Osteoblast (primary cell): Measurements from ENCODE around the gene FANCI. TPM values are rescaled to one million over a fixed set of nuclear protein-coding genes. Genes with fewer than 3 reads are reported as not detected.
"Not testable (repeated sequence)": the region's sequence is repeated elsewhere in the genome, so short reads cannot be mapped to it uniquely, and the experiment has no call there.

Experiments used
- DNase-seq: peaks from one replicate; pipeline ENCODE4 v3.0.0; 2011; ENCODE audit warnings: low spot score, mixed read lengths; ENCODE audit not compliant: insufficient read length; ENCODE audit errors: missing footprints
- H2AFZ ChIP-seq: 2 replicates; pipeline ENCODE4 v1.6.0; 2011; ENCODE audit warnings: mild to moderate bottlenecking, low read length
- H3K27ac ChIP-seq: 2 replicates; pipeline ENCODE4 v1.5.1; 2011; ENCODE audit warnings: mild to moderate bottlenecking, low read depth, low read length, moderate library complexity
- H3K27me3 ChIP-seq: 2 replicates; pipeline ENCODE4 v1.6.0; 2012; ENCODE audit warnings: mild to moderate bottlenecking, control low read depth, inconsistent platforms, low read length, moderate library complexity; ENCODE audit not compliant: insufficient read depth
- H3K36me3 ChIP-seq: 2 replicates; pipeline ENCODE4 v1.5.1; 2011; ENCODE audit warnings: mild to moderate bottlenecking, low read length, control low read depth, moderate library complexity; ENCODE audit not compliant: insufficient read depth
- H3K4me1 ChIP-seq: 2 replicates; pipeline ENCODE4 v1.5.1; 2011; ENCODE audit warnings: mild to moderate bottlenecking, low read length, control low read depth, moderate library complexity; ENCODE audit not compliant: insufficient read depth
- H3K4me2 ChIP-seq: 2 replicates; pipeline ENCODE4 v1.6.0; 2011; ENCODE audit warnings: mild to moderate bottlenecking, low read length; ENCODE audit not compliant: insufficient read depth
- H3K4me3 ChIP-seq: fragments of 200-600 bp; sonication (generic); 3 replicates; pipeline ENCODE4 v1.5.1; 2012; ENCODE audit warnings: mild to moderate bottlenecking, low read length, inconsistent platforms; ENCODE audit not compliant: insufficient read depth
- H3K79me2 ChIP-seq: 2 replicates; pipeline ENCODE4 v1.6.0; 2012; ENCODE audit warnings: mild to moderate bottlenecking, low read length, control low read depth, inconsistent platforms; ENCODE audit not compliant: insufficient read depth
- H3K9me3 ChIP-seq: 2 replicates; pipeline ENCODE4 v1.5.1; 2011; ENCODE audit warnings: low read depth, low read length, control low read depth
- H4K20me1 ChIP-seq: 2 replicates; pipeline ENCODE4 v1.6.0; 2012; ENCODE audit warnings: mild to moderate bottlenecking, low read length, control low read depth; ENCODE audit not compliant: insufficient read depth
- total RNA-seq: library from RNA; depleted of rRNA; stranded (reverse); fragments of >200 nt; gene quantifications from 2 replicates; pipeline ENCODE4 v1.2.3, GENCODE V29; 2012
- TF ChIP-seq, protein P1 (sequence below): IDR thresholded peaks from 2 replicates; pipeline ENCODE4 v1.5.1; 2011; ENCODE audit warnings: mild to moderate bottlenecking, low read depth, low read length, moderate library complexity; ENCODE audit errors: extremely low read depth

Gene FANCI
- total RNA-seq, 1 donor, result 59.4 TPM

DNA sequence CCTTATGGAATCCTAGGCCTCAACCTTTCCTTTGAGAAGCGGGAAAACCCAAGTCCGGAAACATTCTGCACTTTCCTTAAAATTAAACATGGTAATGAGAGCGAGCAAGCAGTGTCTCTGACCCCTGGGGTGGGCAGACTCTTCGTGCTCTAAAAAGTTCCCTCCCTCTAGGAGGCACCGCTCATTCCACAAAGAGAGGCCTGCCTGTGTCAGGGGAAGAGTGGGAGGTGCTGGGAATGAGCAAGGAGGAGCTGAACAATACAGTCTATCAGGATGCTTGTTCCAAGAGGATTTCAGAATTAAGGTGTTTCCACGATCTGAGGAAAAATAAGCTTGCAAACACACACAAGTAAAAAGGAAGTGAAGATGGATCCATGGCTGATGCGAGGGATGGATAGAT is 16.4 kb upstream of the FANCI start:
- Histone ChIP-seq H3K4me2 (no peak overlapping the region), H3K9me3 (no peaks in the 10 kb centered on the region), H2AFZ (no peak overlapping the region), H3K79me2 (no peaks in the 10 kb centered on the region), H4K20me1 (no peaks in the 10 kb centered on the region), H3K27ac (no peak overlapping the region), H3K27me3 (no peaks in the 10 kb centered on the region), H3K36me3 (no peaks in the 10 kb centered on the region), H3K4me1 (peaks cover 7% of the 10 kb centered on the region), H3K4me3 (no peak overlapping the region)
- TF ChIP-seq, protein P1, sequence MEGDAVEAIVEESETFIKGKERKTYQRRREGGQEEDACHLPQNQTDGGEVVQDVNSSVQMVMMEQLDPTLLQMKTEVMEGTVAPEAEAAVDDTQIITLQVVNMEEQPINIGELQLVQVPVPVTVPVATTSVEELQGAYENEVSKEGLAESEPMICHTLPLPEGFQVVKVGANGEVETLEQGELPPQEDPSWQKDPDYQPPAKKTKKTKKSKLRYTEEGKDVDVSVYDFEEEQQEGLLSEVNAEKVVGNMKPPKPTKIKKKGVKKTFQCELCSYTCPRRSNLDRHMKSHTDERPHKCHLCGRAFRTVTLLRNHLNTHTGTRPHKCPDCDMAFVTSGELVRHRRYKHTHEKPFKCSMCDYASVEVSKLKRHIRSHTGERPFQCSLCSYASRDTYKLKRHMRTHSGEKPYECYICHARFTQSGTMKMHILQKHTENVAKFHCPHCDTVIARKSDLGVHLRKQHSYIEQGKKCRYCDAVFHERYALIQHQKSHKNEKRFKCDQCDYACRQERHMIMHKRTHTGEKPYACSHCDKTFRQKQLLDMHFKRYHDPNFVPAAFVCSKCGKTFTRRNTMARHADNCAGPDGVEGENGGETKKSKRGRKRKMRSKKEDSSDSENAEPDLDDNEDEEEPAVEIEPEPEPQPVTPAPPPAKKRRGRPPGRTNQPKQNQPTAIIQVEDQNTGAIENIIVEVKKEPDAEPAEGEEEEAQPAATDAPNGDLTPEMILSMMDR, result no peak
- DNase-seq, result no peak

DNA sequence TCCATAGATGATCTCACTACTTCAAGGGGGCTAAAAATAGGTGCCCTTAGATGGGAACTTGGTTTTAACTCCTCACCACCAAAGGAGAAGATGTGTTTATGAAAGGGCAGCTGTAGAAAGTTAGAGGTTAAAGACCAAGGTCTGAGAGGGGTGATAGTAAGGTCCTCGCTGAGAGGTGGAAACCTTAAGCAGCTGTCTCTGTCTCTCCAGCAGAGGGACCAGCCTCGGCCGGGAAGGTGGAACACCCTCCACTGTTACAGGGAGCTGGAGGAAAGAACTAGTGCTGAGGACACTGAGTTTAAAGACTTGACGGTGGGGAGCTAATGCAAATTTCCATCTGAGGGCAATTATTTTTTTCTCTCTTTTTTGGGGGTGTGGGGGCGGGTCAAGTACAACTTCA is 13.5 kb upstream of the FANCI start:
- H3K4me1 ChIP-seq, result peaks cover 7% of the 10 kb centered on the region
- TF ChIP-seq, protein P1, result no peak
- no peaks in the 10 kb centered on the region for H4K20me1 ChIP-seq
- H3K9me3 ChIP-seq, result no peaks in the 10 kb centered on the region
- no peaks in the 10 kb centered on the region for H3K79me2 ChIP-seq
- H3K4me2 ChIP-seq, result no peak overlapping the region
- no peak for DNase-seq
- no peak overlapping the region for H3K4me3 ChIP-seq
- no peaks in the 10 kb centered on the region for H3K27me3 ChIP-seq
- H3K36me3 ChIP-seq, result no peaks in the 10 kb centered on the region
- no peak overlapping the region for H3K27ac ChIP-seq
- no peak overlapping the region for H2AFZ ChIP-seq

DNA sequence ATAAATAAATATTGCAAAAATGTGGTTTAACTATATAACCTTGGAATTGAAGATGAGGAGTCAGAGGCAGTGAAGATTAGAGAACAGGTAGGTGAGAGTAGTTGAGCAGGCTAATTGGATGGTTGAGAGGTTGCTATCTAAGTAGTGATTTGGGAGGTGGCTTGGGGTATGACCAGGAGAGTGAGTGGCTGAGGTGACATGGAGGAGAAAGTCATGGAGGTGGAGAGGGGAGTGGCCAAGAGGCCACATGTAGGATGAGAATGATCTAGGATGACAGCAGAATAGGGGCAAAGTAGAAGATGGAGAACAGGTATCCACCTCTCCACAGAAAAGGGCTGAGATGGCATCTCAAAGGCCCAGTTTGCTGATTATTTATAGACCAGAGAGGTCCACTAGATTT is 11.9 kb upstream of the FANCI start:
- peaks cover 7% of the 10 kb centered on the region for H3K4me1 ChIP-seq
- no peak for DNase-seq
- H3K4me2 ChIP-seq, result no peak overlapping the region
- H3K27ac ChIP-seq, result no peak overlapping the region
- H2AFZ ChIP-seq, result no peak overlapping the region
- no peaks in the 10 kb centered on the region for H4K20me1 ChIP-seq
- TF ChIP-seq, protein P1, result no peak
- H3K27me3 ChIP-seq, result peaks cover under 1% of the 10 kb centered on the region
- no peak overlapping the region for H3K4me3 ChIP-seq
- H3K36me3 ChIP-seq, result no peaks in the 10 kb centered on the region
- H3K79me2 ChIP-seq, result no peaks in the 10 kb centered on the region
- no peaks in the 10 kb centered on the region for H3K9me3 ChIP-seq

DNA sequence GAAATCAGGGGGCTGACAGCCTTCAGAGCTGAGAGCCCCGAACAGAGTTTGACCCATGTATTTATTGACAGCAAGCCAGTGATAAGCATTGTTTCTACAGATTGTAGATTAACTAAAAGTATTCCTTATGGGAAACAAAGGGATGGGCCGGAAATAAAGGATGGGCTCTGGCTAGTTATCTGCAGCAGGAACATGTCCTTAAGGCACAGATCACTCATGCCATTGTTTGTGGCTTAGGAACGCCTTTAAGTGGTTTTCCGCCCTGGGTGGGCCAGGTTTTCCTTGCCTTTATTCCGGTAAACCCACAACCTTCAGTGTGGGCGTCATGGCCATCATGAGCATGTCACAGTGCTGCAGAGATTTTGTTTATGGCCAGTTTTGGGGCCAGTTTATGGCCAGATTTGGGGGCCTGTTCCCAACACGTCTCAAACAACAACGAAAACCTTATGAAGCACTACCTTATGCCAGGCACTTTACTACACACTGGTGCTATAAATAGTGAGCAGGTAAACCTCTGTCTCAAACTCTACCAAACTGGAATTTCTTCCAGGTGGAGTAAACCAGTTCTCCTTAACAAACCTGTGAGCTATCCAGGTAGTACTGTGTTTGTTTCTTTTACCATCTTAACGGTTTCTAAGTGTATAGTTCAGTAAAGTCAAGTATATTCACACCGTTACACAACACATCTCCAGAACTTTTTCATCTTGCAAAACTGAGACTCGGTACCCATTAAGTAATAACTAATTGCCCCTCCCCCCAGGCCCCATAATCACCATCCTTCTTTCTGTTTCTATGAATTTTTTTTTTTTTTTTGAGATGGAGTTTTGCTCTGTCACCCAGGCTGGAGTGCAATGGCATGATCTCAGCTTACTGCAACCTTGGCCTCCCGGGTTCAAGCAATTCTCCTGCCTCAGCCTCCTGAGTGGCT is 3.6 kb upstream of the FANCI start:
- H3K4me3 ChIP-seq, H4K20me1 ChIP-seq, H3K9me3 ChIP-seq, H3K27ac ChIP-seq, H3K36me3 ChIP-seq, H3K79me2 ChIP-seq, H3K4me2 ChIP-seq, DNase-seq, H2AFZ ChIP-seq, H3K27me3 ChIP-seq, H3K4me1 ChIP-seq: not testable (repeated sequence)
